ENCODE results near the gene APOL1.

The APOL1 gene

GRCh38 chr22:36291831-36292740, 39.2 kb downstream of the APOL1 start:
- no peak for DNase-seq (ENCODE audit: low spot score)

DNA sequence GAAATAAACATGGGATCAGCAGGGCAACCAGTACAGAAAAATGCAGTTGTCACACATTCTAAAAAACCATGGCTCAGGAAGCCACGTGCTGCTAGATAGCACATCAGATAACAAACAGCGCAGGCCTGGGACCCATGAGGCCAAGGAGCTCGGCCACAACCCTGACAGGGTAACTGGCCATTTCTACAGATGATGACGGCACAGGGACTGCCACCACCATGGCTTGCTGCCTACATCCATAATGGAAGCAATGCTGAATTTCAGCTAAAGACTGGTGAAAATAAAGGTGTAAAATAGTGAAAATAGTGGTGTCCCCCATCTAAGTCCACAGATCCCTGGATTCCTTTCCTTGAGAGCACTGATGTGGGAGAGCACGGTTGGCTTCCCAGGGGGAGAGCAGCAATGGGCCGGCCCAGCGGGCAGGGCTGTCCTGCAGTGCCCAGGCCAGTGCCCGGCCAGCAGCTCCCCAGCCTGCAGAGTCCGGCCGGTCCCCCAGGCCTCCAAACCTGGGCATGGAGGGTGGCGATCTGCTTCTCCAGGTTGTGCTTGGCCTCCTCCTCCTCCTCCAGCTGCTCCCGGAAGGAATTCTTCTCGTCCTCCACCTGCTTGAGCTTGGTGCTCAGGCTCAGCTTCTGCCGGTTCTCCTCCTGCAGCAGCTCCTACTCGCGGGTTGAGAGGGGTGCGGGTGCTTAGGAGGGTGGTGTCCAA, 40.0 kb downstream of the APOL1 start:
- no peak for DNase-seq (ENCODE audit: low spot score)

GRCh38 chr22:36293606-36294292, 40.8 kb downstream of the APOL1 start:
- no peak for DNase-seq (ENCODE audit: low spot score)

GRCh38 chr22:36294293-36294620, 41.3 kb downstream of the APOL1 start:
- no peak for DNase-seq (ENCODE audit: low spot score)

DNA sequence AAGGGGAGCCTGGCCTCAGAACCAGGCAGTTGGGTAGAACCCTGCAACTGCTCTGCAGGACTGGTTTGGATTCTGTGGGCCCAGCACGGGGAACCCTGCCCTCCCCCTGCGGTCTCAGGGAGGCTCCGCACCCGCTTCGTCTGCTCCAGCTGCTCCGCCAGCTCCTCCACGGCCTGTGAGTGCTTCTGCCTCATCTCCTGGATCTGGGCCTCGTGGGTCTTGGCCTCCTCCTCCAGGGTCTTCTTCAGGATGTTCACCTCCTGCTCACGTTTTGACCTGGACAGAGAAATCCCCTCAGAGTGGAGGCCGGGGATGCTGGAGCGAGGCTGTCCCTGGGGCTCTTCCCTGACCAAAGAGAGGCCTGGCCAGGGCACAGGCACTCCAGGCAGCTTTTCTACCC, 41.9 kb downstream of the APOL1 start:
- DNase-seq (ENCODE audit: low spot score), result no peak

DNA sequence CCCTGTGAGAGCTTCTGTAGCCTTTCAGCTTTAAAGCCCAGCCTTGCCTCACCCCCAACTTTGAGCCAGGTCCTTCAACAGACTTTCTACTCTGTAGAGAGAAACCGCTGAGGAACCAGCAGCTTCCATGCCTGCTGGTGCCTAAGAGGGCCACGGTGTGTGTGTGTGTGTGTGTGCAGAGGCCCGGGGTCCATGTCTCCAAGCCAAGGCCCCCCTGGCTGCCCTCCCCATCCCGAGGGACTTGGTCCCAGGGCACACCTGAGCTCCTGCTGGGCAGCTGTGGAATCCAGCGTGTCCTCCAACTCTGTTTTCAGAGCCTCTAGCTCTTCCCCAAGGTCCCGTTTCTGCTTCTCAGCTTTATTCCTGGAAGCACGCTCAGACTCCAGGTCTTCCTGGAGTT, 42.3 kb downstream of the APOL1 start:
- no peak for DNase-seq (ENCODE audit: low spot score)

DNA sequence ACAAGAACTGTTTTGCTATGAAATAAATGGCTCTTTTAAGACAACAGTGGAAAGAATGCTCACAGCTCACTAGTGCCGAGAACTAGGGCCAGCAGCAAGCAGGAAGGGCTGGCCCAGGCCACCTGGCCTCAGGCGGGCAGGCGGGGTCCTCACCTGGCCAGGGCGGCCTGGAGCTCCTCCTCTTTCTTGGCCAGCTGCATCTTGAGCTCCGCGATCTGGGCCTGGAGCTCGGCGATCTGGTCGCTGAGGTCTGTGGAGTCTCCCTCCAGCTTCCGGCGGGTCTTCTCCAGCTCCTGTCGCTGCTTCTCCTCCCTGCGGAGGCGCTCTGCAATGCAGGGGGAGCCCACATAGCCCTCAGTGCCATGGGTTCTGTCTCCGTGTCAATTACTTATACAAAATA, 43.8 kb downstream of the APOL1 start:
- DNase-seq (ENCODE audit: low spot score), result no peak

- DNase-seq (ENCODE audit: low spot score), result no peak
Measured at GRCh38 chr22:36297568-36297967, 44.6 kb downstream of the APOL1 start.

DNA sequence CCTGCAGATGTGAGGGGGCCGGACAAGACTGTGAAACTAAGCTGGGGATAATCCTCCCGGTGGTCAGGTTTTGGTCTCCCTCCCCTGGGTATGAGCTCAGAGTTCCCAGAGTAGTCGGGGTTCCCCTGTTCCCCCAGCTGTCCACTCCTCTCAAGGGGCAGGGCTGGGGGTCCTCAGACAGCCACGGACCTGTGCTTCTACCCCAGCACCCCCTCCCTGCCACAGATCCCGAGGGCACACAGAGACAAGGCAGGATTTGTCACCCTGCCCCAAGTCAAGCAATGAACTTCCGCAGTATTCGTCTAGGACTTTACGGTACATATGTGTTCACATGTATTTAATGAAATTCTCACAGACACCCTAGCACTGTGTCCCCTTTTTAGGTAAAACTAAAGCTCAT, 45.2 kb downstream of the APOL1 start:
- no peak for DNase-seq (ENCODE audit: low spot score)

- no peak for DNase-seq (ENCODE audit: low spot score)
Measured at GRCh38 chr22:36298601-36299000, 45.7 kb downstream of the APOL1 start.

- DNase-seq (ENCODE audit: low spot score), result no peak
Measured at GRCh38 chr22:36299295-36299694, 46.4 kb downstream of the APOL1 start.

GRCh38 chr22:36299911-36300310, 47.0 kb downstream of the APOL1 start:
- no peak for DNase-seq (ENCODE audit: low spot score)

GRCh38 chr22:36300396-36301212, 47.7 kb downstream of the APOL1 start:
- DNase-seq (ENCODE audit: low spot score), result no peak

- DNase-seq (ENCODE audit: low spot score), result peak; percentile 53
Measured at GRCh38 chr22:36301384-36301828, 48.5 kb downstream of the APOL1 start.

DNA sequence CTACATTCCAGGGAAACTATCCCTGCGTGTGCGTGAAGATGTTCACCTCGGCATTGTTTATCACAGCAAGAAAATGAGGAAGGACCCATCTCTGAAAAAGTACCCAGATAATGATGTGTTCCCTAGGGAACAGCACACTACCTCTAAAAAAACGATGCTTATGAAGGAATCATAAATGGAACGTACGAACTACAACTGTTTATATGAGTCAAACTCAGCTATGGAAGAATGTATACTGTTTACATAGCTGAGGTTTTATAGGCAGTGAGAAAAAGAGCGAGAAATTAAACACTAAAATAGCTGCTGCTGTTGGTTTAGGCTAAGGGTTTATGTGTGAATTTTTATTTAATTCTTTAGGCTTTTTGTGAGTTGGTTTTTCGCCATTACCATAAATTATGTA, 48.9 kb downstream of the APOL1 start:
- DNase-seq (ENCODE audit: low spot score), result peak; percentile 66

- DNase-seq (ENCODE audit: low spot score), result no peak
Measured at GRCh38 chr22:36302439-36303114, 49.6 kb downstream of the APOL1 start.

GRCh38 chr22:36303115-36303467, 50.2 kb downstream of the APOL1 start:
- no peak for DNase-seq (ENCODE audit: low spot score)

DNA sequence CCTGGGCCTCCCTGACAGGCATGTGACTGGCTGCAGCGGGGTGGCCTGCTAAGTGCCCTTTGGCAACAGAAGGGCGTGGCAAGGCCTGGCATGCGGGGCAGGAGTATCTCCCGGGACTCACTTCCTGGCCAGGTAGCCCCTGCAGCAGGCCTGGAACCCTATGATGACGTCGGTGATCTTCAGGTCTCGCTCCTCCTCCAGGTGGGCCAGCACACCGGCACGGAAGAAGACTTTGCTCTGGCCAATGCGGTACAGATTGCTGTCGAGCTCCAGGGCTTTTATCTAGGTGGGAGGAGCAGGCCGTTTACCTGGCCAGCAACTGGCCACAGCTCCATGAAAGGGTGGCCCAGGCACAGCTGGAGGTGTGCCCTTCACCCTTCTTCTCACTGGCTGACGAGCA, 50.9 kb downstream of the APOL1 start:
- no peak for DNase-seq (ENCODE audit: low spot score)

DNA sequence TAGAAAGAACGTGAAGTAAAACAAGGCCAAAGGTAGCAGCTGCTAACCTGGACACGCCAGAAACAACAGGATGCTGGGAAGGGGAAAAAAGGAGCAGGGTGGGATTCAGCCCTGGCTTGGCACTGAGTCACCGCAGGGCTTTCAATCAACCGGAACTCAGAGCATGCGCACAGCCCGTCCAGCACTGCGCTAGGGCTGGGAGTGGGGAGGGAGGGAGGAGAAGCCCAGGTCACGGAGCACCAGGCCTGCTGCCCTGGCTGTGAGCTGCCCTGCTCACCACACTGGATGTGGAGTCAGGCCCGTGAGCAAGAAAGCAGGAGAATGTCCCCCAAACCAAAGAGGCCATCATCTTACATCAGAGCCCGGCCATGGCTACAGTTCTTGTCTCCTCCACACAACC, 51.5 kb downstream of the APOL1 start:
- DNase-seq (ENCODE audit: low spot score), result no peak

- DNase-seq (ENCODE audit: low spot score), result no peak
Measured at GRCh38 chr22:36305813-36306212, 52.9 kb downstream of the APOL1 start.

- DNase-seq (ENCODE audit: low spot score), result no peak
Measured at GRCh38 chr22:36306227-36306626, 53.3 kb downstream of the APOL1 start.

DNA sequence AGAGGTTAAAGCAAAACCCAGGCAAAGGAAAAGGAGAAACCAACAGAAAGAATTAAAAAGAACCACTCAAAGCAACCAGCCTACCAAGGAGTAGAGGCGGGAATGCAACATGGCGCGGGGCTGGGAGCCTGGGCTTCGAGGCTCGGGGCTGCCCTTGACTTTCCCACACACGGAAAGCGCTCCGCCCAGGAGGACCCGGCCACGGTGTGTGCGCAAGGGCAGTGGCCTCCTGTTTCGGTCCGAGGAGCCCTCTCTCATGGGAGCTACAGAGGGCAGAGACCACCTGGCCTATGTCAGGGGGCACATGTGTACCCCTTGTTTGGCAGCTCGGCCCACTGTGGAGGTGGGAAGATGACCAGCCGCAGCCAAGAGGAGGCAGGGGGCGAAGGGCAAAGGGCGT, 55.9 kb downstream of the APOL1 start:
- no peak for DNase-seq (ENCODE audit: low spot score)

All from hepatic stellate cell (primary cell).